Activated CD4-positive, alpha-beta T cell treated with anti-CD3 and anti-CD28 coated beads for 48 hours (primary cell): Measurements from ENCODE around the gene NIPAL3.
"Not testable (repeated sequence)": the region's sequence is repeated elsewhere in the genome, so short reads cannot be mapped to it uniquely, and the experiment has no call there.

Experiments used
- DNase-seq: peaks from one replicate; pipeline ENCODE4 v3.0.0-alpha.2; 2020

The NIPAL3 gene

GRCh38 chr1:24425441-24425840 is 9.8 kb downstream of the NIPAL3 start:
- DNase-seq, result no peak

- DNase-seq, result no peak
Measured at GRCh38 chr1:24425922-24426321, 10.3 kb downstream of the NIPAL3 start.

- no peak for DNase-seq
Measured at GRCh38 chr1:24426744-24427544, 11.3 kb downstream of the NIPAL3 start.

GRCh38 chr1:24427545-24427862 is 11.9 kb downstream of the NIPAL3 start:
- no peak for DNase-seq

- DNase-seq, result no peak
Measured at GRCh38 chr1:24435782-24436365, 20.3 kb downstream of the NIPAL3 start.

GRCh38 chr1:24437631-24438396 is 22.2 kb downstream of the NIPAL3 start:
- DNase-seq, result no peak

- no peak for DNase-seq
Measured at GRCh38 chr1:24438423-24438901, 22.9 kb downstream of the NIPAL3 start.

- no peak for DNase-seq
Measured at GRCh38 chr1:24440436-24440835, 24.8 kb downstream of the NIPAL3 start.

- DNase-seq, result no peak
Measured at GRCh38 chr1:24441480-24441879, 25.9 kb downstream of the NIPAL3 start.

GRCh38 chr1:24441996-24442668 is 26.5 kb downstream of the NIPAL3 start:
- no peak for DNase-seq

- no peak for DNase-seq
Measured at GRCh38 chr1:24442764-24443163, 27.2 kb downstream of the NIPAL3 start.

GRCh38 chr1:24443241-24443656 is 27.6 kb downstream of the NIPAL3 start:
- DNase-seq, result no peak

- not testable (repeated sequence) for DNase-seq
Measured at GRCh38 chr1:24446446-24446845, 30.8 kb downstream of the NIPAL3 start.

GRCh38 chr1:24450316-24450715 is 34.7 kb downstream of the NIPAL3 start:
- DNase-seq, result no peak

GRCh38 chr1:24450857-24451397 is 35.3 kb downstream of the NIPAL3 start:
- no peak for DNase-seq

GRCh38 chr1:24451746-24452145 is 36.1 kb downstream of the NIPAL3 start:
- no peak for DNase-seq

- no peak for DNase-seq
Measured at GRCh38 chr1:24452922-24453485, 37.4 kb downstream of the NIPAL3 start.

GRCh38 chr1:24454673-24455072 is 39.1 kb downstream of the NIPAL3 start:
- no peak for DNase-seq

GRCh38 chr1:24455272-24455671 is 39.7 kb downstream of the NIPAL3 start:
- DNase-seq, result no peak

- no peak for DNase-seq
Measured at GRCh38 chr1:24457866-24458265, 42.3 kb downstream of the NIPAL3 start.

GRCh38 chr1:24459551-24460266 is 44.1 kb downstream of the NIPAL3 start:
- DNase-seq, result no peak

- DNase-seq, result not testable (repeated sequence)
Measured at GRCh38 chr1:24462128-24462527, 46.5 kb downstream of the NIPAL3 start.
